K562 treated with DMSO at 1 percent for 48 hours (cell line): ENCODE data around the gene DNAJC16. TPM values are rescaled to one million over a fixed set of nuclear protein-coding genes. Genes with fewer than 3 reads are reported as not detected.

Experiments used
- total RNA-seq: library from RNA; unstranded; fragments of 300-600 nt; gene quantifications from 2 replicates; pipeline ENCODE4 v1.2.3, GENCODE V29; 2022; ENCODE audit warnings: low replicate concordance; ENCODE audit errors: extremely low read depth

DNAJC16 gene
- not detected in 2 replicates for total RNA-seq

DNA sequence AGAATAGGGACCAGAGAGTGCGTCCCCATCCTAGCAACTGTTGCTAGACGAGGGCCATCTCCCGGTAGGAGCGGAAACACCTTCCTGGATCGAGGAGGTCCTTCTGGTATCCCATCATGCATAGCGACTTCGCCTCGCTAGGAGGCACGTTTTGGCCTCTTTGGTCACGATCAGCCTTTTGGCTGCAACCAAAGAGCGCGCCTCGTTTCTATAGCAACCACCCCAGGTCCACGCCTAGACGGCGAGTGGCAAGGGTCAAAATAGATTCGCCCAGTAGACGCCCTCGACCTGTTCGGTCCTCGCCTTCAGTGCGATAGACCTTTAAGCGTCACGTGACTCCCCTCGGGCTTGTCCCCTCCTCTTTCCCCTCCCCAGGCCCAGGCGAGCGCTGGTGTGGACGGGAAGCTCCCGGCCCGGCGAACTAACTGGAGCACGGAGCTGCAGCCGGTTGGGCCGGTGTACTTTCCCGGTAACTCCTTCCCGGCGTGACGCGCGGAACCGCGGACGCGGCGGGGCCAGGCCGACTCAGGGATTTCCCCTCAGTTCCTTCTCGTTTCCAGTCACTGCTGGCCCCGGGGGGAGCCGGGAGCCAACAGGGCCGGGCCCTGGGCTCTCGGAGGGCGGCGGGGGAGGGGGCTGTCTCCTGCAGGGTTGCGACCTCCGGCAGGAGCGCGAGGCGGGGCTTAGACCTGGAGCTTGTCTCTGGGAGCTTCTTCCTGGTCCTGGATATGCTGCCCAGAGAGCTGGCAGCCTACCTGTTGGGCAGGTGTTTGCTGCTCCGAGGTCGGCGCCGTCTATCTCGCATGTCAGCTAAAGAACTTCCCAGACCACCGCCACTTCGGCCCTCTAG, at the start of gene DNAJC16:
Gene DNAJC16, plus strand, starts transcription at position 359 of the 850 bp plus-strand sequence. CDS start 2,258 bp downstream, outside the sequence.

DNA sequence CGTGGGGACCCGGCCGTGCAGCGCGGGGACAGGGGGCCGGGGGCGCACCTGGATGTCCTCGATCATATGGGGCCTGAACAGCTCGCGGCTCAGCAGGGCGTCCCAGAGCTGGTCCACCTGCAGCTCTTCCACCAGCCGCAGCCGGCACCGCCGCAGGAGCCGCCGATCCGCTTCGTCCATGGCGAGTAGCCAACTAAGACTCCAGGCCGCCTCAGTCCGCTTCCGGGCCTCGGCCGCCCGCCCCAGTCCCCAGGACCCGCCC, 2.7 kb upstream of the DNAJC16 start, which contains the start of gene CASP9:
Gene CASP9, minus strand, starts transcription at position 195 of the 262 bp plus-strand sequence. Its CDS starts 15 bp downstream, at position 180.

DNA sequence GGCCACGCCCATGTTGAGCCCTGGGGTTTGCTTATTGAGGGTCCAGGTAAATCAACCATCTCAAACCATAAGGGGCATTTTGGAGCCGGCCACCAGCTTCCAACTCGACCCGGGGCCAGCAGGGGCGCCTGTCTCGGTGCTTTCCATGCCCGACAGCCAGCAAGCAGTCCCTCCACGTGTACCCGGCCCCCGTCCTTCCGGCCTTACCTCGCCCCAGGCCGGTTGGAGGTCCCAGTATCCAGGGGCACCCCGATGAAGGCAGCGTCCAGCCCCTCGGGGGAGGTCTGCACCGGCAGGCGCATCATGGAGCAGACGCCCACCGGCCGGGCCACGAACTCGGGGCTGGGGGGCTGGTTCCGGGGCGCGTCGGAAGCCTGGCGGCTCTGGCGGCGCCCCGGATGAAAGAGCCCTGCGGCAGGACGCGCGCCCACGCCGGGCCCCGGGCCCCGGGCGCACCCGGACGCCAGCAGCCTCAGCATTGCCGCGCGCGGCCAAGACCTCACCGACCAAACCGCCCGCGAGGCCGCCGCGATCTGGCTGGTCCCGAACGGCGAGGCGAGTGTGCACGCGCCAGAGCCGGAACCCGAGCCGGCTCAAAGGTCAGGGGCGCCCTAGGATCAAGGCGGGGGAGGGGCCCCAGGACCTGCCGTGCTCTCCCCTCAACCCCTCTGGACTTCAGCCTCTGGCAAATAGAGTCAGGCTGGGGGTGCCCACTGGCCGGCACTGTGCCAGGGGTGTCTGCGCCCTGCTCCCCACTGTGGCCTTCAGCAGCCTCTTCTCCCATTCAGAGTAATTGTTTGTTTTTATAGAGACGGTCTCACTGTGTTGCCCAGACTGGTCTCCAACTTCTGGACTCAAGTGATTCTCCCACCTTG, 58.1 kb downstream of the DNAJC16 start, which contains the start of gene AGMAT:
Gene AGMAT, minus strand, starts transcription at position 563 of the 875 bp plus-strand sequence. Its CDS starts 84 bp downstream, at position 479.

DNA sequence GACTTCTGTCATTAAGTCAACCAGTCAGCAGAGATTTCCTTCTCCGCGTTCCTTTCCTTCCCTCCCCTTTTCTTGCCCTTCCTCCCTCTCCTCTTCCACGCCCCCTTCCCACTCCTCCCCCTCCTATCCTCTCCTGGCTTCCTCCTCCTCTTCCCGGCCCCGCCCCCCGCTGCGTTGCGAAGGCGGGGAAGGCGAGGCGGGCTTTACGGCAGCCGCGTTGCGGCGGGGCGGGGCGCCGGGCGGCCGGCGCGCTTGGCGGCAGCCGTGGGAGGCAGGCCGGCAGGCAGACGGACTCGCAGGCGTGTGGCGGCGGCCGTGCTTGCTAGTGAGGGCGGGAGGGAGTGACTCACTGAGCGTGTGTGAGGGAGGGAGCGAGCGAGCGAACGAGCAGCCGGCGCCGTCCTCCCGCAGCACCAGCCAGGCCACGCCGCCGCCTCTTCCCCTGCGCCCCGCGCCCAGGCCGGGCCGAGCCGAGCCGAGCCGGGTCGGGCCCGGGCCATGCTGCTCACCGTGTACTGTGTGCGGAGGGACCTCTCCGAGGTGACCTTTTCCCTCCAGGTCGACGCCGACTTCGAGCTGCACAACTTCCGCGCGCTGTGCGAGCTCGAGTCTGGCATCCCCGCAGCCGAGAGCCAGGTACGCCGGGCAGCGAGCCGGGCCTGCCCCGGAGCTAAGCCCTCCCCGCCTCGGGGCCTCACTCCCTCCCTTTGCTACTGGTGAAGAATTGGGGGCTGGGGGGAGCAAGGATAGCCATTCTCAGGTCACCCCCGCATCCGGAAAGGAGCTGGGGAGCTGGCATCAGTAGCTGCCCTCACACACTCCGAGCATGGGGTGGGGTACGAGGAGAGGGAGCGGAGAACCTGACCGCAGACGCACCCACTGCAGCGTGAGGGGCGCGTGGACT, 90.8 kb downstream of the DNAJC16 start, which contains the start of gene DDI2:
Gene DDI2, plus strand, starts transcription at position 286 of the 904 bp plus-strand sequence. Its CDS starts 213 bp downstream, at position 499.

Other genes with a start within 250 kb of the DNAJC16 start
- not detected in 2 replicates for gene EFHD2, start 117.0 kb upstream of the DNAJC16 start, total RNA-seq
- gene CTRC, start 88.4 kb upstream of the DNAJC16 start, total RNA-seq: not detected in 2 replicates
- not detected in 2 replicates for gene CELA2A, start 70.1 kb upstream of the DNAJC16 start, total RNA-seq
- gene CELA2B, start 50.7 kb upstream of the DNAJC16 start, total RNA-seq: not detected in 2 replicates
- gene CASP9, start 2.6 kb upstream of the DNAJC16 start, total RNA-seq: not detected in 2 replicates
- gene AGMAT, start 58.2 kb downstream of the DNAJC16 start, total RNA-seq: not detected in 2 replicates
- not detected in 2 replicates for gene DDI2, start 90.6 kb downstream of the DNAJC16 start, total RNA-seq
- gene PLEKHM2, start 157.5 kb downstream of the DNAJC16 start, total RNA-seq: 174 TPM in 1 of 2 replicates, not detected in the other
- gene SLC25A34, start 209.4 kb downstream of the DNAJC16 start, total RNA-seq: not detected in 2 replicates
- not detected in 2 replicates for gene TMEM82, start 215.7 kb downstream of the DNAJC16 start, total RNA-seq
- not detected in 2 replicates for gene FBLIM1, start 231.9 kb downstream of the DNAJC16 start, total RNA-seq